Fibroblast of mammary gland (primary cell): ENCODE data around the gene SLC22A24.

Experiments used
- DNase-seq: peaks from one replicate; pipeline ENCODE4 v3.0.0-alpha.2; 2010; ENCODE audit warnings: low read depth
- H3K4me3 ChIP-seq: 2 replicates; pipeline ENCODE4 v1.5.1; 2011; ENCODE audit warnings: low read depth, mild to moderate bottlenecking, low read length, moderate library complexity; ENCODE audit not compliant: control insufficient read depth
- CTCF ChIP-seq: conservative IDR thresholded peaks from 2 replicates; pipeline ENCODE4 v1.5.1; 2011; ENCODE audit warnings: low read depth, low read length, inconsistent platforms; ENCODE audit not compliant: control insufficient read depth, insufficient read depth

The SLC22A24 gene

GRCh38 chr11:63032457-63032856 lies 111.6 kb downstream of the SLC22A24 start:
- H3K4me3 ChIP-seq, result no peak overlapping the region
- no peak for DNase-seq
- no peak for TF ChIP-seq CTCF
